HG03457 (cell line): ENCODE data around the gene CROT.
A peak's percentile ranks its signal among the peaks of the same experiment; 100 is the strongest.
"Not testable (repeated sequence)": the region's sequence is repeated elsewhere in the genome, so short reads cannot be mapped to it uniquely, and the experiment has no call there.

Experiments
- ATAC-seq: cut with Tn5 transposase; IDR thresholded peaks from one replicate; pipeline ENCODE4 v1.9.1; 2021; ENCODE audit warnings: moderate number of reproducible peaks; ENCODE audit not compliant: unreplicated experiment

CROT gene

GRCh38 chr7:87345166-87345927 is at the start of gene CROT:
Gene CROT, plus strand, starts transcription at chr7:87345664. Its CDS starts 3,405 bp downstream, at chr7:87349069.
- ATAC-seq = peak; percentile 96

GRCh38 chr7:87300756-87301155 is 44.7 kb upstream of the CROT start:
- ATAC-seq = no peak

GRCh38 chr7:87310790-87311419 is 34.6 kb upstream of the CROT start:
- no peak for ATAC-seq

GRCh38 chr7:87312215-87312865 is 33.1 kb upstream of the CROT start:
- ATAC-seq = peak; percentile 56

- ATAC-seq = peak; percentile 91
These were observed 29.3 kb upstream of the CROT start for GRCh38 chr7:87316097-87316700.

- ATAC-seq = no peak
These were observed 28.5 kb upstream of the CROT start for GRCh38 chr7:87316846-87317552.

- ATAC-seq = no peak
These were observed 27.7 kb upstream of the CROT start for GRCh38 chr7:87317691-87318245.

GRCh38 chr7:87318741-87319140 is 26.7 kb upstream of the CROT start:
- no peak for ATAC-seq

- ATAC-seq = not testable (repeated sequence)
These were observed 26.3 kb upstream of the CROT start for GRCh38 chr7:87319154-87319581.

GRCh38 chr7:87322912-87323311 is 22.6 kb upstream of the CROT start:
- no peak for ATAC-seq

GRCh38 chr7:87325576-87326370 is 19.7 kb upstream of the CROT start:
- no peak for ATAC-seq

- no peak for ATAC-seq
These were observed 17.2 kb upstream of the CROT start for GRCh38 chr7:87328281-87328680.

- ATAC-seq = no peak
These were observed 15.1 kb upstream of the CROT start for GRCh38 chr7:87330316-87330715.

- no peak for ATAC-seq
These were observed 14.5 kb upstream of the CROT start for GRCh38 chr7:87330942-87331341.

- ATAC-seq = no peak
These were observed 13.7 kb upstream of the CROT start for GRCh38 chr7:87331687-87332252.

- ATAC-seq = no peak
These were observed 13.1 kb upstream of the CROT start for GRCh38 chr7:87332321-87332720.

GRCh38 chr7:87336136-87336535 is 9.3 kb upstream of the CROT start:
- ATAC-seq = no peak

GRCh38 chr7:87337331-87337730 is 8.1 kb upstream of the CROT start:
- no peak for ATAC-seq

- no peak for ATAC-seq
These were observed 6.0 kb upstream of the CROT start for GRCh38 chr7:87339373-87339897.
